HuH-7.5 (cell line): ENCODE data around the gene ADD1.
A peak's percentile ranks its signal among the peaks of the same experiment; 100 is the strongest.

Experiments used
- DNase-seq: peaks from one replicate; pipeline ENCODE4 v3.0.0; 2011; ENCODE audit warnings: low spot score

The ADD1 gene, protein sequence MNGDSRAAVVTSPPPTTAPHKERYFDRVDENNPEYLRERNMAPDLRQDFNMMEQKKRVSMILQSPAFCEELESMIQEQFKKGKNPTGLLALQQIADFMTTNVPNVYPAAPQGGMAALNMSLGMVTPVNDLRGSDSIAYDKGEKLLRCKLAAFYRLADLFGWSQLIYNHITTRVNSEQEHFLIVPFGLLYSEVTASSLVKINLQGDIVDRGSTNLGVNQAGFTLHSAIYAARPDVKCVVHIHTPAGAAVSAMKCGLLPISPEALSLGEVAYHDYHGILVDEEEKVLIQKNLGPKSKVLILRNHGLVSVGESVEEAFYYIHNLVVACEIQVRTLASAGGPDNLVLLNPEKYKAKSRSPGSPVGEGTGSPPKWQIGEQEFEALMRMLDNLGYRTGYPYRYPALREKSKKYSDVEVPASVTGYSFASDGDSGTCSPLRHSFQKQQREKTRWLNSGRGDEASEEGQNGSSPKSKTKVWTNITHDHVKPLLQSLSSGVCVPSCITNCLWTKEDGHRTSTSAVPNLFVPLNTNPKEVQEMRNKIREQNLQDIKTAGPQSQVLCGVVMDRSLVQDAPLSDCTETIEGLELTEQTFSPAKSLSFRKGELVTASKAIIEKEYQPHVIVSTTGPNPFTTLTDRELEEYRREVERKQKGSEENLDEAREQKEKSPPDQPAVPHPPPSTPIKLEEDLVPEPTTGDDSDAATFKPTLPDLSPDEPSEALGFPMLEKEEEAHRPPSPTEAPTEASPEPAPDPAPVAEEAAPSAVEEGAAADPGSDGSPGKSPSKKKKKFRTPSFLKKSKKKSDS

DNA sequence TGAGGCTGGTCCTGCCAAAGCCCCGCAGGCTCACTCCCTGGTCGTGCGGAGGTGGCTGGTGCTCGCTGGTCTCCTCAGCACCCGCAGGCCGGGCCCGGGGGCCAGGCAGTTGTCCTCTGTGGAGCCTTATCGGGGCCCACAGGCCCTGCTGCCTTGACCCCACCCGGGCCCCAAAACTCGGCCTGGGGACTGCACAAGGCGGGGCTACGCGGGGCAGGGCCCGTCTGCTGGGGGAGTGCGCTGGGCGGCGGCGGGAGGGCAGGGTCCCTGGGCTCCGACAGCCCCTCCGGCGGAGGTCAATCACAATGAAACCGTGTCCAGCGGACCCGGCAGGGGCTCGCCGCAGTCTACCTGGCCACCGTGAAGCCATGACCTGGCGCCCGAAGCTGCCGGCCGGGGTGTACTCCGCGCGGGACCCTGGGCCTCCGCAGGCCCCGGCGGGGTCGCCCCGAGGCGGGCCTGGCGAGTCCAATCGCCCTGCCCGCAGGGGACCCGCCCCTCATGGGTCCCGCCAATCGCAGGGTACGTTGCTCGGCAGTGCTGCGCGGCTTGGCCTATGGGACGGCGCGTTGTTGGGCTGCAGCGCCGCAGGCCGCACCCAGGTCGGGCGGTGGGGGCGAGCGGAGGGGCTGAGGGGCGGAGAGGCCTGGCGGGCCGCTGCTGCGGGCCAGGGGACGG lies at the start of gene ADD1:
ADD1 (plus strand) TSS at position 582 of the 678 bp plus-strand sequence. CDS start 32,072 bp downstream, outside the sequence.
- DNase-seq = peak; percentile 99

DNA sequence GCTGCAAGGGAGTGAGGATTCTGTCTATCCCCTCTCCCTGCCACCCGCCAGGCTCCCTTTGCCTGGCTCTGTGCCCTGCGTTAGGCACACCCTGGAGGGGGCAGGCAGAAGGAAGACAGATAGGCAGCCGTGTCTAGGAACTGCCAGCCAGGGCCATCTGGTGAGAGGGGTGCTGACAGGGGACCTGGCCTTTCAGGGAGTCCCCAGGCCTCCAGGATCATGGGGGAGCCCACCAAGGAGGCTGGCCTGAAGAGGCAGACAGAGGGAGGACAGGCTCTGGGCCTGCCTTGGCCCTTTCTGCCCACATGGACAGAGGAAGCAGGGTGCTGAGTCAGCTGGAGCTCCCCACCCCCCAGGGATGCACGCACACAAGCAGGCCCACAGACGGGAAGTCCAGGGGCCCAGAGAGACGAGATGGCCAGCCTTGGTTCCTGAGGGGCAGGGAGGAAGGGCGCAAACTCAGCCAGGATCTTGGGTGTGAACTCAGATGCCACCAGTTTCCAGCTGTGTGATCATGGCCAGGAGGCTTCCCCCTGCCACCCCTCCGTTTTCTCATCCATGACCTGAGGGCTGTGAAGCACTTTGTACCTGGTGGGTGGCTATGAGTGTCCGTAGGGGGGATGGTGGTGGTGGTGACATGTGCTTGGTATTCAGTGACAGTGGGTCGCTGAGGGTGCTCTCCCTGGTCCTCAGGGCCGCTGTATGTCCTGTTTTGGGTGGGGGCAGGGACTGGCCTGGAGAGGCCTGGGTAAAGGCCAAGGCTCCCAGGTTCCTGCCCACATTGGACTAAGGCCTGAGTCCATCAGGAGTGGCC lies 49.0 kb upstream of the ADD1 start:
- no peak for DNase-seq

DNA sequence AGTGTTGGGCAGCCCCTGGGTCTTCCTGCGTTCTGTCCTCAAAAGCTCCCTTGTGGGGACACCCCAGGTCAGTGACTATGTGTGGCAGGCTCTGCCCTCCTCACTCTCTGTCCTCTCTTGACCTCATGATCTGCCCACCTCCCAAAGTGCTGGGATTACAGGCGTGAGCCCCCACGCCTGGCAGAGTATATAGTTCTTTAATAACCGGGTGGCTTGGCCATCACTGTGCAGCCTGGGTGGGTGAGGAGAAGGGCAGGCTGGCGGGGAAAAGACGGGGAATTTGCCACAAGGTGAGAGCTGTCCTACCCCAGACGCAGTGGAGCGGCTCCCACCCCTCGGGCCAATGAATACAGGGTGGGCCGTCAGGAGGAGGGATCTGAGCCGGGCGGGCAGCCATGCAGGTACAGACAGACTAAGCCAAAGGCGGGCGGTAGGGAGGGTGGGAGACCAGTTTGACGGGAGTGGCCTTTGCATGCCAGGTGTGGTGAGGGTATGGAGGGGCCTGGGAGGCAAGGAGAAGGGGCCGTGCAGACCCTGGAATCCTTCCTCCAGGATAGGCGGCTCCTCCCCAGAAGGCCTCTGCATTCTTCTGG lies 48.2 kb upstream of the ADD1 start:
- DNase-seq = no peak

DNA sequence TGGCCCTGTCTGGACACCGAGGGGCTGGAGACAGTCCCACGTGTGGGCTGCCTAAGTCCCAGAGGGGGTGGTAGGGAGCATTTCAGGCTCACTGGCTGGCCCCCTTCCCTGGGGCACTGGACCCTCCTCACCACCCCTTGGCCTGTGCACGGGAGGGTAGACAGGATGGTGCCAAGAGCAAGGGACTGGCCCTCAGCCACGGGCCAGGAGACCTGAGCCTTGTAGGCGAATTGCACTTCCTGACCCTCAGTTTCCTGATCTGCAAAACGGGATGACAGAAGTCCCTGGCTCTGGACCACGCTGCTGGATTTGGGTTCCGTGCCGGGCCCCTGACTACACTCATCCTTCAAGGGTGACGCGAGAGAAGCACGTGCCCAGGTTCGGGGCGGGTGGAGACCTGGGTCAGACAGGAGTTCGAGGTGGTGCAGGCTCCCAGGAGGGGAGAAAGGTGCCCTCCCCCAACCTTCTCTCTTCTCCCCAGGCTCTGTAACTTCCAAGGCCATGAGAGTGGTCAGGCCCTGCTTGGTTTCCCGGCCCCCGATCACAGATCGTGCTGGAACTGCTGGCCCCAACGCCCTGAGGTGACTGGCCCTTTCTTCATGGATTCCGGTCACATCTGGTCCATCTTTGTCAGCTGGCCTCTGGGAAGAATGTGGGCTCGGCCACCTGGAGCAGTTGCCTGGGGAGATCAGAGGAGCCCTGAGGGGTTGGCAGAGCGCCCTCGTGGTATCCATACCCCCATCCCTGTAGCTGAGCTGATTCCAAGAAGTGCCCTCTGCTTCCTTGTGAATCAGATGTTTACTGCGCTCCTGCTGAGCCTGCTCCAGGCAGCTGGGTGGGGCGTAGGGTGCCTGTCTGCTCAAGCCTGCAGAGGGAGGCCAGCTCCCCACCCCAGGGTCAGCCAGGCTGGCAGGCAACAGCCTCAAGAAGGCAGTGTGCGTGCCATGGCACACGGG lies 47.5 kb upstream of the ADD1 start:
- DNase-seq = no peak

DNA sequence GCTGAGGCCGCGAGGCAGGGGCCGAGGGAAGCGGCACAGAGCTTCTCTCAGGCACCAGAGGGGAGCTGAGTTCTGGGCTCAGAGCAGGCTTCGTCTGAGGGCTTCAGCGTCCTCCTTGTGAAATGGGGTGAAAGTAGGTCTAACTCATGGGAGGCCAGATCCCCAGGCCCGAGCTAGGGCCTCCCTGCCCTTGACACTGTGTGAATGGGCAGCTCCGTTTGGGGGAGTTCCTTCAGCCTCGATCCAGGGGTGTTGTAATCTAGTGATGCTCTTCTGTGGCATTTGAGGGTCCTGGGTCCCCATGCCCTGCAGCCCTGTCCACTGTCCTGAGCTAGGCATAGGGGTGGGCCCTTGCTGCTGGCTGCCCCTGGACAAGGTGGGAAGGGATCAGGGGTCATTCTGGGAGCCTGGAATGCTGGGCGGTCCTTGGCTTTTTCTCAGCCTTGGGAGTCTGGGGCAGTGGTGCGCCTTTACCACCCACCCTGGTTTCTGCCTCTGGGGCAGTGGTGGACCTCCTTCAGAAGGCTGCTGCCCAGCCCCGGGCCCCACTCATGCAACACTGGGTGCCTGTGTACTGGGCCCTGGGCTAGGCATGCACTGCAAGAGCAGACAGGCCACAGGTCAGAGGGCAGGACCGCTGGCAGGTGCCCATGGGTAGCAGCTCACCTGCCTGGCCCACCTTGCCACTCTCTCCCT lies 46.6 kb upstream of the ADD1 start:
- DNase-seq = no peak

DNA sequence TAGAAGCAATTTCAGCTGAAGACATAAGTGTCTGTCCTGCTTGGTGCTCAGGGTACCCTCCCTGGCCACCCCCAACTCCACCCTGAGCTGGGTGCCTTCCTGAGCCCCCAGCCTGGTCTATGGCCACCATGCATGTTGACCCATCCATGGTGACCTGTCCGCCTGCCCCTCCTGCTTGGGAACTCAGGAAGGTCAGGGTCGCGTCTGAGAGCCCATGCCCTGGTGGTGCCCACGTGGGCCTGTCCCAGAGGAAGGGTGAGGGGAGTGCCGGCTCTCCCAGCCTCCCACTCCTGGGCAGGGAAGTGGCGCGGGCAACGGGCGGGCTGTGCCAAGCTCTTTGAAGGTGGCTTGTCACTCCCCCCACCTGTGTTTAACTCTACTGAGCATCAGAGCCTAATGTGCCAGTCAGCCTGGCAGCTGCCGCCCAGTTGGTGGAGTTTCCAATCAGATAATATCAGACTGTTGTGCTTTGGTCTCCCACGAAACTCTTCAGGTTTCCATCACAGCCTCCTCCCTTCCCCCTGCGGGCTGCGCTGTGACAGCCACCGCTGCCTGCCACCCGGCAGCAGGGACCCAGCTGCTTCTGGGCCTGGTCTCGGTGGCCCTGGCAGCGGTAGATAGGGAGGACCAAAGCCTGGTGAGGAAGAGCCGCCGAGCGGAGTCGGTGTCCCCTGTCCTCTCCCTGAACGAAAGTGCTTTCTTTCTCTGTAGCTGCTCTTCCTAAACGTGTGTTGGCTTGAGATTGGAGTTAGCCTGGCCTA lies 45.9 kb upstream of the ADD1 start:
- no peak for DNase-seq

DNA sequence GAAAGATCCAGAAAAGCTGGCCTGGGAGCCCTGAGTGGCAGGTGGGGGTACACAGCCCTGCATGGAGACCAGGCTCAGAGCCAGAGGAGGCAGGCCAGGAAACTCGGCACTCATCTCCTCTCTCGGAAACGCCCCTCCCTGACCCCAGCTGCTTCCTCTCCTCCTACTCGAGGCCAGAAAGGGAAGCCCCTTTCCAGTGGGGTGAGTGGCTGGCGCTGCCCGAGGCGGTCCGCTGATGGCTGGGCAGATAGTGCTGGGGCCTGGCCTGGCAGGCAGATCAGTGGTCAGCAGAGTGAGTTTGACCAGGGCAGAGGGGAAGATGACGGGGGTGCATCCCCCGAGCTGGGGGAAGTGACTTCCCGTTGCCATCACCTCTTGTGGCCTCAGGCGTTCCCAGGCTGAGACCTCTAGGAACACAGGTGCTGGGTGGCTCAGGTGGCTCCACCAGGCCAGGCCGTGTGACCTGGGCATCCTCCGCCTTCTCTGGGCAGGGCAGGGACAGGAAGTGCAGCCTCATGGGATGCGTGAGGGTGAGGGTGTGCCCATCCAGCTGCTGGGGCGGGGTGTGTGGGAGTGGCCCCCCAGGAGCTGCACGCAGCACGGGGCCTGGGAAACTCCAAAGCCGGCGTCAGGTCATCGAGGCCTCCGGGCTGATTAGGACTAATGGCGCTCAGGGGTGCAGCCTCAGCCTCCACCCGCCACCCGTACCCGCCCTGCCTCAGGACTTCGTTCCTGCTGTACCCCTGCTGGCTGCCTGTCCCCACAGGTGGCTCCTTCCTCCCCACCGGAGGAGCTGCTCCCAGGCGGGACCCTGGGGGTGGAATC lies 45.0 kb upstream of the ADD1 start:
- no peak for DNase-seq

DNA sequence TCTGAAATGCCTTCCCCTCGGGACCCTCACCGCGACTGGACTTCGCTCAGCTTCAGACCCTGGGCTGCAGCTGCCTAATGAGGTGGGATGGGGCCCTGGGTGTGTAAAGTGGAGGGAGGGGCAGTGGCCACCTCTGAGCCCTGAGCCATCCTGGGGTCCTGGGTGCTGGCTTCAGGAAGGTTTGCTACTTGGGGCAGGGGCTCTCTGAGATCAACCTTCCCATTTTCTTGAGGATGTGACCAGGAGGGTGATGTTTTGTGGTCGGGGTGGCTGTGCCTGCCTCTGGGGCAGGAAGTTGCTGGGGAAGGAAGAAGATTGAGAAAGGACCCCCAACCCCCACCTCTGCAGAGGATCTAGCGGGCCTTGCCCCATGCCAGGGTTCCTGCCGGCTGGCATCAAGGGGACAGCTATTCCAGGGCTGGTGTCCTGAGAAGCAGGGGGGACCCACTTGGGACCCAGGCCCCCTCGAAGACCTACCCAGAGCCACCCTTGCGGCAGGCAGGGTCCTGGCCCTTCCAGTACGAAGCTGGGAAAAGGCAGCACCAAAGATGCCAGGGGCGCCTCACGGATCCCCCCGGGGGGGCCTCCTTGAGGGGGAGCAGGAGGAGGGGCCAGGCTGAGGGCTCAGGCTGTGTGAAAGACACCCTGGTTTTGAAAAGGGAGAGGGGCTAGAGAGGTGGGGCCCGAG lies 44.3 kb upstream of the ADD1 start:
- DNase-seq = no peak

DNA sequence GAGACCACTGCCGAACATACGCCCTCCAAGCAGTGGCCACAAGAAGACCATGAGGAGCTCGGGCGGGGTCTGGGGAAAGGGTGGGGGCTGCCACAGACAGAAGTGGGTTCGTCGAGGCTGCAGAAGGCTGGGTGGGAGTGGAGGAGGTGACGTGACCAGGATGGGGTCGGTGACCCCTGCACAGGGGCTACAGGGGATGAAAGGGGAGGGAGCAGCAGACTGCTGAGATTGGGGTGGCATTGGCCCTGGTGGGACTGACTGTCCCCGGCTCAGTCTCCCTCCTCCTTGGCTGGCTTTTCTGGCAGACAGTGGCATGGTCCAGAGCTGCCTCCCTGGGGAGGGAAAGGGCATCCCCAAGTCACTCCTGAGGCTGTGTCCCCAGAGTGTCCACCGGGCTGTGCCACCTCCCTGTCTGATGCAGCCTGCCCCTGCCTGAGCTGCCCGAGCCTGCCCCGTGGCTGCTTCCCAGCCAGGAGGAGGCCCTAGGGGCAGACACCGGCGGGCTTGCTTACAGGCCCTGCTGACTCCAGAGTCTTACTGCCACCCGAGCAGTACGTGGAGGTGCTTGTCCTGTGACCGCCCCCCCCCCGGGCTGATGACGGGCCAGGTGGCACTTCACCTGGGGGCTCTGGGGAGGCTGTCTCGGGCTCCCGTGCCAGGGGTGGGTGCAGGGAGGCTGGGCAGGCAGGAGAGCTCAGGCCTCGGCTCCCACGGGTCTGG lies 43.5 kb upstream of the ADD1 start:
- DNase-seq = no peak

DNA sequence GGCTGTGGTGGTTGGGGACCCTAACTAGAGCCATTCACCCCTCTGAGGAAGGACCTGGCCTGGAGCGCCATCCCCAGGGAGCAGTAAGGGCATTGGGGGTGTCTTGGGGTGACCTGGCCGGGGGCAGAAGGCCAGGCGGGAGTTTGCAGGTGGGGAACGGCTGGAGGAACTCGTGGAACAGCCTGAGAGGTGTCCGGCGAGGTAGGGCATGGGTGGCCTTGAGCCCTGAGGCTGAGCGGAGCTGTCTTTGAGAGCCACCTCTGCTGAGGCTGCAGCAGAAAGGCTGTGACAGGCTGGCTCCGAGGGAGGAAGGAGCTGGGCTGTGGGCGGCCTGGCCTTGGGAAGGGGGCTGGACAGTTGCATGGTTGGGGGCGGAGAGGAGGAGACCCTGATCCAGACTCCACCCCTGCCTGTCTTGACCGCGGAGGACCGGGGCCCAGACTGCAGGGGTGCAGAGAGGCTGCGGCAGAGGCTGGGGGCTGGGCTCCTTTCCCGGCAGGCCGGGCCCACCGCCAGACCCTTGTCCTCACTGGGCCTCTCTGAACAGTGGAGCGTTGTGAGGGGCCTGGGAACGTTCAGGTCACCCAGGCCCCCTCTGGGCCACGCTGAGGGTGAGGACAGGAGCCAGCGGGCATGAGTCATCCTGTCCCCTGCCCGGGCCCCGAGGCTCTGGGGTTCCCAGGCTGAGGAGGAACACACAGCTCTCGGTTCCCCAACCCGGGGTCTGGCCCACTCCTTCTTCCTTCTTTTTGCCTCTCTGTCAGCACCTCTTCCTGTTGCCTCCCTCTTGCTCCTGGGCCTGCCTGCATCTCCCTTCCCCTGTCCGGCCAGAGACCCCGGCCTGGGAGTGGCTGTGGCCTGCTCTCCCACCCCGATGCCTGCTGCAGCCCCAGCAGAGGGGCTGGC lies 42.7 kb upstream of the ADD1 start:
- no peak for DNase-seq

DNA sequence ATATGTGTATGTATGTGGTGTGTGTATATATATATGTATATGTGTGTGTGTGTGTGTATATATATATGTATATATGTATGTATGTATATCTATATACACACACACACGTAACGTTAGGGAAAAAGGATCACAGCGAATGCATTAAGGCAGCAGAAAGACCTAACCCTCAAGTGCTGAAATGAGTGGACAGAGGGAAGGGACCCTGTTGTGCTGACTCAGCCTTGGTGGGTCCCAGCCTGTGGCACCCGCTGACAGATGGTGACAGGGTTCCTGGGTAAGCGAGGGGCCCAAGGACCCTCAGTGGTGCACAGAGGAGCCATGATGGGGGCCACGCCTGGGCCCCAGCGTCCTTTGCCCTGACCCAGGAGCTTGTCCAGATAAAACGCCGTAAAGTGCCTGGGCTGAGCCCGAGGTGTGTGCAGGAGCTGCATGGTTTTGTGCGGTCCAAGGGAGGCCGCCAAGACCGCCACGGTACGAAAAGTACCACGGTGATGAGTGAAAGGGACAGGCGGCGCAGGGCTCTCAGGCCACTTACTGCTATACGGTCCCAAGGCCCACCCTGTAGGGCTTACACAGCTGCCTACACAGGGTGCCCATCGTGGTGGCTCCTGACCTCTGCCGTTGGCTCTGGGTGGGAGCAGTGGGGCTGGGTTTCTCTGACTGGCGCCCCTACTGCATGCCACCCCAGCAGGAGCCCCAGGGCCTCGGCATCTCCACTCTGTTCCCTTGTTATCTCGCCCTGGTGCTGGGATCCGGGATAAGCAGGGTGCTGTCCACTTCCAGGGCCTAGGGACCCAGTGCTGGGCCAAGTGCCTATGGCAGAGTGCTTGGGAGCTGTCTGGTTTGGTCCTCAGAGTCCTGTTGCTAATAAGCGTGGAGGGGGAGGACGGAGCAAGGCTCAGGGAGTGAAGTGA lies 40.8 kb upstream of the ADD1 start:
- no peak for DNase-seq

DNA sequence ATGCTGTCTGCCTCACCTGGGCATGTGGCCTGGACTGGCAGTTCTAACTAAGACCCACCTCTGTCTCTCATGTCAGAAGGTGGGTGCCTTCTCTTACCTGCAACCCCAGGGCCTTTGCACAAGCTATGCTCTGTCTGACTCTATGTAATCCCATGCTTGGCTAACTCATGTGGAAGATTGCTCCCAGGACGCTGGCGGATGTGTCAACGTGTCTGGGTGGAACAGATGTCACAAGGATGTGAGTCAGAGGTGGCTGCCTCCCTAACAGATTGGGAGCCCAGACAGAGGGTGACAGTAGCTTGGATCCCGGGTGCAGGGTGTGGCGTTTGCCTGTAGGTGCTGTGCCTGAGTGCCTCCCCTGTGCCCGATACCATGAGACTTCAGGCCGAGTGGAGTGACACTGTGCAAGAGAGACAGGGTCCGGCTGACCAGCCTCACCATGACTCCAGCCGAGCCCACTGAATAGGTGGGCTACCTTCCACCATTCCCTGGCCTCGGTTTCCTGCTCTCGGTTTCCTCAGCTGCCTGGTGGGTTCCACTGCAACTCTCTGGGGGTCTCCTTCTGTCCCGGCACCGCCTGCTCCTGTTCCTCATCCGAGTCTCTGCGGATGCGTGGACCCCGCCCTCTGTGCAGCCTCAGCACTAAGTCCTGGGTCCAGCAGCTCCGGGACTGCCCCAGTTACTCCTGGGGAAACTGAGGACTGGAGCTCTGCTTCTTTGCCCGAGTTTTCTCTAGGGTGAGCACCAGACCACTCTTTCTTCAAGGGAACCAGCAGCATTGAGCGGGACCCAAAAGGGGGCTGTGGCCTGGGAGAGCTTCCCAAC lies 39.8 kb upstream of the ADD1 start:
- no peak for DNase-seq

DNA sequence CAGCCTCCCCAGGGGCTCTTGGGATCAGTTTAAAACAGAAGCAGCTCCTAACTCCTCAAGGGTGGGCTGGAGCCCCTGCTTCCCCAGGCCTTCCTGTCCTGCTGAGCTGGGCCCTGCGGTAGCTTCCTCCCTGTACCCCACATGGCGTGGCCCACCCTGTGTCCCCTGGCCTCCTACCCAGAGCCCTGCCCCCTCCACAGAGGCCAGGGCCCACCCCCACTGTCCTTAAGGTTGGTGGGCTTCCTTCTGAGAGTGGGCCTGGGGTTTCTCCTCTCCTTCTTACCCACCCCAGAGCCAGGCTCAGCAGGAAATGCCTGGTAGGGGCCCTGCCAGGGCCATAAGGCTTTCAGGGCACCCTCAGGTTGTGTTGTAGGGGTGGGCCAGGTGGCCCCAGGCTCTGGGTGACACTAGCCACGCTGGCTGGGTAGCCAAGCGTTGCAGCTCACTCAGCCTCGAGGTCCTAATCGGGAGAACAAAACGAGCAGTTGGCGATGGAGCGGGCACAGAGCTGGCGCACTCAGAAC lies 39.1 kb upstream of the ADD1 start:
- no peak for DNase-seq
